Sigmoid colon (tissue), 4 donors: ENCODE data around the gene TRIM58.

Source experiments
- CTCF ChIP-seq, 4 experiments: fragments of 450-650 bp in 3 of 4; fragments of 200-600 bp in 1 of 4; IDR thresholded peaks; one replicate each; pipeline ENCODE4 v1.5.1; 2016 to 2019; ENCODE audit warnings: antibody characterized with exemption in 4 of 4, mild to moderate bottlenecking in 3 of 4, moderate library complexity in 2 of 4
- EP300 ChIP-seq, 4 donors: sonication (generic); formaldehyde crosslinking; IDR thresholded peaks; one replicate each; pipeline ENCODE4 v1.6.1; 2017; ENCODE audit warnings: antibody characterized with exemption in 4 of 4
- POLR2A ChIP-seq, 2 donors: fragments of 450-650 bp; IDR thresholded peaks; one replicate each; pipeline ENCODE4 v1.6.1; 2016; ENCODE audit warnings: antibody characterized with exemption in 2 of 2, mild to moderate bottlenecking in 2 of 2, moderate library complexity in 2 of 2

- TF ChIP-seq CTCF (IDR thresholded peaks at IDR 0.05) (no peak), POLR2A (IDR thresholded peaks at IDR 0.05) (no peak), EP300 (IDR thresholded peaks at IDR 0.05) (no peak)
Measured at GRCh38 chr1:247905181-247905580, 48.2 kb downstream of the TRIM58 start.
